NCI-H69 (cell line): ENCODE results near the gene BMP8B.
"Not testable (repeated sequence)": the region's sequence is repeated elsewhere in the genome, so short reads cannot be mapped to it uniquely, and the experiment has no call there.

ENCODE experiments used
- DNase-seq: peaks from one replicate; lab custom pipeline; 2025; lab: John Stamatoyannopoulos, UW

The BMP8B gene

GRCh38 chr1:39812913-39813312 is 24.2 kb upstream of the BMP8B start:
- no peak for DNase-seq

- DNase-seq = no peak
Observed at GRCh38 chr1:39808784-39809517, 20.3 kb upstream of the BMP8B start.

GRCh38 chr1:39805385-39805784 is 16.7 kb upstream of the BMP8B start:
- no peak for DNase-seq

- no peak for DNase-seq
Observed at GRCh38 chr1:39802496-39803260, 14.0 kb upstream of the BMP8B start.

GRCh38 chr1:39800471-39800835 is 11.8 kb upstream of the BMP8B start:
- no peak for DNase-seq

GRCh38 chr1:39799770-39800470 is 11.3 kb upstream of the BMP8B start:
- DNase-seq = peak; percentile 64

- DNase-seq = peak; percentile 88
Observed at GRCh38 chr1:39798859-39799769, 10.4 kb upstream of the BMP8B start.

GRCh38 chr1:39795651-39796050 is 7.0 kb upstream of the BMP8B start:
- DNase-seq = no peak

- no peak for DNase-seq
Observed at GRCh38 chr1:39791838-39792237, 3.2 kb upstream of the BMP8B start.

GRCh38 chr1:39789571-39790110 is 976 bp upstream of the BMP8B start:
- no peak for DNase-seq

GRCh38 chr1:39788426-39788757 is 273 bp downstream of the BMP8B start:
- DNase-seq = no peak

GRCh38 chr1:39787964-39788363 is 701 bp downstream of the BMP8B start:
- DNase-seq = not testable (repeated sequence)

GRCh38 chr1:39787468-39787867 is 1.2 kb downstream of the BMP8B start:
- DNase-seq = no peak

- DNase-seq = not testable (repeated sequence)
Observed at GRCh38 chr1:39787108-39787375, 1.6 kb downstream of the BMP8B start.

- not testable (repeated sequence) for DNase-seq
Observed at GRCh38 chr1:39786303-39787107, 2.2 kb downstream of the BMP8B start.

GRCh38 chr1:39782685-39783084 is 6.0 kb downstream of the BMP8B start:
- DNase-seq = not testable (repeated sequence)

- DNase-seq = no peak
Observed at GRCh38 chr1:39782103-39782502, 6.6 kb downstream of the BMP8B start.

- DNase-seq = no peak
Observed at GRCh38 chr1:39781349-39781715, 7.3 kb downstream of the BMP8B start.

- DNase-seq = no peak
Observed at GRCh38 chr1:39779821-39780220, 8.8 kb downstream of the BMP8B start.

- DNase-seq = no peak
Observed at GRCh38 chr1:39779137-39779536, 9.5 kb downstream of the BMP8B start.

GRCh38 chr1:39778463-39779099 is 10.1 kb downstream of the BMP8B start:
- not testable (repeated sequence) for DNase-seq
